HT1080 (cell line): ENCODE measurements around the gene RCAN3. TPM values are rescaled to one million over a fixed set of nuclear protein-coding genes. Genes with fewer than 3 reads are reported as not detected.

Experiments
- DNase-seq: peaks from one replicate; pipeline ENCODE4 v3.0.0-alpha.2; 2015; ENCODE audit warnings: low read depth
- polyA plus RNA-seq, 2 experiments: library from polyadenylated mRNA; depleted of rRNA; stranded (reverse); fragments of >200 nt; gene quantifications; 2 replicates each; pipeline ENCODE4 v1.2.3, GENCODE V29; 2015
- total RNA-seq: library from RNA; depleted of rRNA; stranded (reverse); fragments of >200 nt; shearing (Covaris generic); gene quantifications from 2 replicates; pipeline ENCODE4 v1.2.3, GENCODE V29; 2014; rRNA removed

RCAN3 gene
- total RNA-seq, result 6.5 and 8.8 TPM in 2 replicates
- polyA plus RNA-seq (2015; cell fraction: cytosol; rRNA removed), result 6.9 and 7.4 TPM in 2 replicates
- 4.0 and 4.8 TPM in 2 replicates for polyA plus RNA-seq (2015; cell fraction: nucleus; rRNA removed)

DNA sequence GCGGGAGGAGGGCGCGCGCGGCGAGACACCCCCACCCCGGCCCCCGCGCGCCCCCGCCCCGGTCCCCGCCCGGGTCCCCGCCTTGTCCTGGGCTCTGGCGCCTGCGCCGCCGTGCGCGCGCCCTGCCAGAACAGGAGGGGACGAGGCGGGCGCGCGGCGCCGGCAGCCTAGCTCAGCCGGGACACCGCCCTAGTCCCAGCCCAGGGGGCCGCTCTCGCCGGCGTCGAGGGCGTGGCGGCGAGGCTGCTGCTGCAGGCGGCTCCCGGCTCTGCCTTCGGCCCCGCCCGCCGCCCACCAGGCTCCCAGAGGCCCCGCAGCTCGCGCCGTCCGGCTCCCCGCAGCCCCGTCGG, at the start of gene RCAN3:
Gene RCAN3 (plus strand): TSS at position 128 of the 350 bp plus-strand sequence. CDS start 11,537 bp downstream, outside the sequence.
- peak; percentile 87 for DNase-seq

DNA sequence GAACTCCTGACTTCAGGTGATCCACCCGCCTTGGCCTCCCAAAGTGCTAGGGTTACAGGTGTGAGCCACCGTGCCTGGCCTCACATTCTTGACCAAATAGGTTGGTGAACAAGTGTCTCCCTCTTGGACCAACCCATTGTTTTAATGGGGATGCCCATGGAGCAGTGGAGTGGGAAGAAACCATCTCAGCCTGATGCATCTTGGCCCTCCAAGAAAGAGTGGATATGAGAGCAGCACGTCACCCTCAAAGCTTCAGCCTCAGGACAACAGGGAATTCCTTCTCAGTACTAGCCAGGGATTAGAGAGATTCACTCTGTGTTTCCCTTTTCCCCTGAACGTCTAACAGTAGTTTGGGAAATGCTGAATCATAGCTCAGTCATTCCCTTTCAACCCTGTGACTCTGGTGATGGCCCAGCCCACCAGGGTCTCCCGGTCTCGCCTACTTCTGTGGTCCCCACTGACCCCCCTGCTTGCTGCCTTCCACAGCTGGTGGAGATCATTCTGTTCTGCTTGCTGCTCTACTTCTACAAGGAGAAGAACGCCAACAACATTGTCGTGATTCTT, 49.6 kb upstream of the RCAN3 start:
- DNase-seq, result no peak

DNA sequence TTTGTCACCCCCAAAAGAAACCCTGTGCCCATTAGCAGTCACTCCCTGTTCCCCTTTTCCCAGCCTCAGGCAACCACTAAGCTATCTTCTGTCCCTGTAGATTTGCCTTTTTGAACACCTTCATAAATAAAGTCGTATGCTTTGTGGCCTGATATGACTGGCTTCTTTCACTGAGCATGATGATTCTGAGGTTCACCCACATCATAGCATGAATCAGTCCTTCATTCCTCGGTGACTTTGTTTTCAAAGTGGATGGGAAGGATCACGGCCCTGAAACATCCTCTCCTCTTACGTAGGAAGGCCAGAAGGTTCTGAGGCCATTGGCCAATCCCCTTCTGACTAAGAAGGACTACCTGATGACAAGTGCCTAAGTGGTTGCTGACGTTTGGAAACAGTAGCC, 48.0 kb upstream of the RCAN3 start:
- DNase-seq, result no peak

DNA sequence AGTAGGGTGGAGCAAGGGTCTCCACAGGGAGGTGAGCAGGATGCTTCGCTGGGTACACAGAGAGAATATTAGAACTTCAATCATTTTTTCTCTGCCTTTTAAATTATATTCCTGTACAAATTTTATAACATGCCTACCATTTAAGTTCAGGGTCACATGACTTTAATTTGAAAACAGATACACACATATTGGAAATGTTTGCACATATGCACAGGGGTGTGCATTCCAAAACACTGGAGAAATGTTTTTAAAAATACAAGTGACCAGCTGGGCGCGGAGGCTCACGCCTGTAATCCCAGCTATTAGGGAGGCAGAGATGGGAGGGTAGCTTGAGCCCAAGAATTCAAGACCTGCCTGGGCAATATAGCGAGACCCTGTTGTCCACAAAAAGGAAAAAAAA, 47.4 kb upstream of the RCAN3 start:
- no peak for DNase-seq

DNA sequence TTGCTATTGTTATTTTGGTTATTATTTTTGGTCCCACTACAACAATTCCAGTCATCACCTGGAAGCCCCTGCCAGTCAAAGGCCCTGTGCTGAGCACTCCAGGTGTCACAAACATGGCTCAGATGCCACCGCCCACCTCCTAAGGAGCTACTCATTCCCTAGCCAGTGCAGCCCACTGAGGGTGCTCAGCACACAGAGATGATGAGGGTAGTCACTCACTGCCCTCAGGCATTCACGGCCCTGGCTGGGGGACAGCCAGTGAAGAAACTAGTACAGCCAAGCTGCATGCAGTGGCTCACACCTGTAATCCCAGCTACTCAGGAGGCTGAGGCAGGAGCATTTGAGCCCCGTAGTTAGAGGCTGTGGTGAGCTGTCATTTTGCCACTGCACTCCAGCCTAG, 44.8 kb upstream of the RCAN3 start:
- no peak for DNase-seq

DNA sequence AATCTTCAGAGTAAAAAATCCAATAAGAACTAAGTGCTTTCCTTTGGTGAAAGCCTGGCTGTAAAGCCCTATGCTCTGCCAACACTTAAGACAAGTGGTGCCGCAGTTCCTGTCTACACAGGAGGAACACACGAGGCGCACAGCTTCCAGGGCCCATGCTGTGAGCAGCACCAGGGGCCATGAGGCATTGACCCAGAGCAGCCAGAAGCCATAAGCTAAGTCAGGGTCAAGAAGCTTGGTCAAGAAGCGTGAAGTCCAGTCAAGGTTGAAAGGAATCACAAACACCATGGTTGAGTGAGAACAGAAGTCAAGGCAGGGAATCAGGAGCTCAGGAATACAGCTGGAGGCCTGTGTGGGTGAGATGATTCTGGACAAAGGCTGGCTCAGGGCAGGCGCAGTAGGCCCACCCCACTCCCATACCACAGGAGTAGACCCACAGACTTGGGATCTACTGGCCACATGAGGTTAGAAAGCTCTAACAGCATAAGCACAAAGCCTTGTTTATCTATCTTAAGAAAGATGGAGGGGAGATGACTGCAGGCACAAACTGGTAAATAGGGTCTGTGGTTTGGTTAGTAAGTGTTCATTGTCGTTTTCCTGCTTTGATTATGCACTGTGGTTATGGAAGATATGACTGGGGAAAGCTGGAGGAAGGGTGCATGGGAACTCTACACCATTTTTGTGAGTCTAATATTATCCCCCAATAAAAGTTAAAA, 42.9 kb upstream of the RCAN3 start:
- no peak for DNase-seq

DNA sequence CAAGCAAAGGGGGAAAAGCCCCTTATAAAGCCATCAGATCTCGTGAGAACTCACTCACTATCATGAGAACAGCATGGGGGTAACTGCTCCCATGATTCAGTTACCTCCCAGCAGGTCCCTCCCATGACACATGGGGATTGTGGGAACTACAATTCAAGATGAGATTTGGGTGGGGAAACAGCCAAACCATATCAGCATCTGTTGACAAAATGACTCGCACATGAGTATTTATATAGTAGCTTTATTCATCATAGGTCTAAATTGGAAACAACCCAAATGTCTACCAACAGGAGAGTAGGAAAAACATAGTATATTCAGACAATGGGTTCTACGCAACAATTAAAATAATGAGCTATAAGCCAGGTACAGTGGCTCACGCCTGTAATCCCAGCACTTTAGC, 40.5 kb upstream of the RCAN3 start:
- DNase-seq, result peak; percentile 77

DNA sequence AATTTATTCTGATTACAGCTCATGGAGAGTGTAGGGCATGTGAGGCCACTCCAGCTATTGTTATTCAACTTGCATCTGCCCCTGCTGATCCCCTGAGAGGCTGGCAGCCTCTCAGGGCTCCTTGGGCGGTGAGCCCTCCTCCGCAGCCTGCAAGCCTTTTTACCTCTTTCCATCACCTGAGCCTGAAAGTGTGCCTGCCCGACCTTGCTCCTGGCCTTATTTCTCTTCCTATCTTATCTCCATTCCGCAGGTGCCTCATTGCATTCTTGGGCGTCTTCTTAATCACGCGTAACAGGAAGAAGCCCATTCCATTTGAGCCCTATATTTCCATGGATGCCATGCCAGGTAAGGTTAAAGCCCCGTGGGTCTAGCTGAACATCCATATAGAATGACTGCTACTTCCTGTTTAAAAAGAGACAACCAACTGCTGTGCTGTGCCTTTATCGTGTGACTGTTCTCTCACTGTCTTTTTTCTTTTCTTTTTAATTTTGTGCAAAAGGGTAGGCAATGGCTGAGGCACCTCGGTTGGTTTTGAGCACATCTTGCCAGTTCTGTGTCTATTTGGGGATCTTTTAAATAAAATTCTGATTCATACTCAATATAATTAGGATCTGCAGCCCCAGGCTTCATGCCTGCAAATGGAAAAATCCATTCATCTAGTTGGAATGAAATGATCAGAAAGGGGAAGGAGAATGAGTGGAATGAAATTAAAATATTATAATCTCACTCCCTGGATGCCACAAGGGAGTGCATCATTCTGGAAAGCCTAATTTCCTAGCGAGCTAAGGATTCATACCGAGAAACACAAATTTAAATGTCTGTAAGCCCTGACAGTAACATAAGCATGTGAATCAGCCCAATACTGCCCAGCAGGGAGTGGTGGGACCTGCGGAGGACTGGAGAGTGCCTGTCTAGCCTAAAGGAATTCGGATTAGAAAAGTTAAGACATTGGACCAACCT, 38.6 kb upstream of the RCAN3 start:
- no peak for DNase-seq

DNA sequence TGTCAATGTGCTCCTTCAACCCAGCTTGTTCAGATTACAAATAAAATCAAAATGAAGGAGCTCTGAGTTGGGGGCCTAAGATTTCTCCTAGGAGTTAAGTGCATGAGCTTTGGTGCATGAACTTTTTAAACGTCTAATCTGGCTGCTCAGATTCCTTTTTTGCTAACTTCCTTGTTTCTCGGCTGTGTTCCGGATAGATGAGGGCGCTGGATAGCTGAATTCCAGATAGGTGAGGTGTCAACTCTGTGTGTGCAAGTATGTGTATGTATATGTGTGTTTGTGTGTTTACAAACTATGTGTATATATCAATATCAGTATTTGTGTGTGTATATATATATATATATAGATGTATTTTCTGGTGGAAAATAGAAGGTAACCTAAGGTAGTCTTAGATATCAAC, 37.5 kb upstream of the RCAN3 start:
- DNase-seq, result no peak

DNA sequence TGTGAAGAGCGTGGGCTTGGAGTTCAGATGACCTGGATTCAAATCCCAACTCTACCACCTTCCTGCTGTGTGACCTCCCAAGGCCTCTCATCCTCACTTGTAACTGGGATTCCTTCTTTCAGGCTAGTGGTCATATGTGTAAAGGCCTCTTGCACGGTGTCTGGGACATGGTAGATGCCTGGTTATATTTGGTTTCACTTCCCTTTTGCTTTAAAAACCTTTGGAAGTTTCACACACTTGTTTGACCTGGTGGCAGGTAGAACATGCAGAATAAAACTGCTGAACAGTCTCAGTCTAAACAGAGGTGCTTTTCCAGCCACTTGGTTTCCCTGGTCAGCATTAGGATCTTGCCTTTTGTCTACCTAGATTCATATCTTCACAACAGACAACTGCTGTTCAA, 37.0 kb upstream of the RCAN3 start:
- no peak for DNase-seq

DNA sequence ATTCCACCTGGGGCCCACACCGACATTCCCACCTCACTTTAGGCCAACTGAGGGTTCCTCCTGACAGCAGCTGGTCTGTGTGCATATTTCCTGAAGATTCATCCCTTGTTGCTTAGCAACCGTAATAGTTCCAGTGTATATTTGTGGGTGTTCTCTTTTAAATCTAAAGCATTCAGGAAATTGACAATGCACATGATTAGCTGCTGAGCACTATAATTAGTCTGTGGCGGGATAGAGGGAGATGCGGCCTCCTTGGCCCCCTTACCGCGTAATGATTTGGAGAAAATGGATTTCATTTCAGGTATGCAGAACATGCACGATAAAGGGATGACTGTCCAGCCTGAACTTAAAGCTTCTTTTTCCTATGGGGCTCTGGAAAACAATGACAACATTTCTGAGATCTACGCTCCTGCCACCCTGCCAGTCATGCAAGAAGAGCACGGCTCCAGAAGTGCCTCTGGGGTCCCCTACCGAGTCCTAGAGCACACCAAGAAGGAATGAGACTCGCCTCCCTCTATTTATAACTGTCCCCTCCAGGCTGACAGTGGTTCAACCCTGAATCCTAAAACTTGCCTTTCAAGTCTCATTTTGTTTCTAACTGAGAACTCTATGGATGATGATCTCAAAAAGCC, 33.8 kb upstream of the RCAN3 start:
- no peak for DNase-seq

DNA sequence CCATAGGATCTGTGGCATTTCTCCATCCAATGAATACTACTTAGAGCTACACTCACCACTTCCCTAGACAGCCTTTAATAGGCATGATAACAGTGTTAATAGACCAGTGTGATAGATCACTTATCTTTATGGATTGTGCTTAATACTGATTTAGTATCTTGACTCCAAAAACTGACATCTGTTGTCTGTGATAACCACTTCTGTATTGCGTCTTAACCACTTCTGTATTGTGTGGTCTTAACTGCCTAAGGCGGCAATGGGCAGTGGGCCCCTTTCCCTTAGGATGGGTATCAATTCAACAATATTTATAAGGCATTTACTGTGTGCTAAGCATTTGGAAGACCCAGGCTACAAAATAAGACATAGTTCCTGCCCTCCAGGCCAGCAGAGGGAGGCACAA, 32.0 kb upstream of the RCAN3 start:
- no peak for DNase-seq

DNA sequence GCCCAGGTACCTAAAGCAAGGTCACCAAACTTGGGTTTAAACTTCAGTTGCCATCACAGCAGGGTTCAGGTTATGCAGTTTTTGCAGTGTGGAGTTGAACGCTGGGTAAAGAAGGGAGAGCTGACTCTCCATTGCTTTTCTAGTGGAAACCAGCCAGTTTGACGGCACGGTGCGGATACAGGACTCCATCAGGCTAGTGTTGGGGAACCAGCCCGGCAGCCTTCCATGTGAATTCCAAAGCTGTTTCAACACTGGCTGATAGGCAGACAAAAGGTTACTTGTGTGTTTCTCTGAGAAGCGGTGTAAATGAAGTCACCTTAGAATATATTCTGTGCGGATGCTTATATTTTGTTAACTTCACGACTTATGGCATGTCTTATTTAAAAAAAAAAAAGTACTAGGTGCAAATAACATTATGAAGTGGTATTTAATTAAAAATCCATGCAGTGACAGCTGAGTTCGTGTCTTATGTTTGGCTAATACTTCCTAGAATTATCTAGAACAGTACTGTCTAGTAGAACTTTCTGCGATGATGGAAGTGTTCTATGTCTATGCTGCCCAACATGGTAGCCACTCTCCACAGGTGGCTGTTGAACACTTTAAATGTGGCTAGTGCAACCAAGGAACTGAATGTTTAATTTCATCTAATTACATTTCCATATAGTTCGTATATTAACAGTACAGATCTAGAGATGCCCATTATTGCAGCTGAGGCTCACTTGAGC, 29.9 kb upstream of the RCAN3 start:
- no peak for DNase-seq

DNA sequence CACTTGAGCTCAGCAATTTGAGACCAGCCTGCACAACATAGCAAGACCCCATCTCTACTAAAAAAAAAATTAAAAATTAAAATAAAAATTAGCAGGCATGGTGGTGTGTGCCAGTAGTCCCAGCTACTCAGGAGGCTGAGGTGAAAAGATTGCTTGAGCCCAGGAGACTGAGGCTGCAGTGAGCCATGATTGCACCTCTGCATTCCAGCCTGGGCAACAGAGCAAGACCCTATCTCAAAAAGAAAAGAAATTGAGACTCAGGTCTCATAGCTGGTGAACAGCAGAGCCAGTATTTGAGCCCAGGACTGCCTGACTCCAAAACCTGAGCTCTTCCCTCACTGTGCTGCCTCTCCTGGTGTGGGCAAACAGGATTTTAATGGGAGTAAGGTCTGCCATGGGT, 28.4 kb upstream of the RCAN3 start:
- no peak for DNase-seq

DNA sequence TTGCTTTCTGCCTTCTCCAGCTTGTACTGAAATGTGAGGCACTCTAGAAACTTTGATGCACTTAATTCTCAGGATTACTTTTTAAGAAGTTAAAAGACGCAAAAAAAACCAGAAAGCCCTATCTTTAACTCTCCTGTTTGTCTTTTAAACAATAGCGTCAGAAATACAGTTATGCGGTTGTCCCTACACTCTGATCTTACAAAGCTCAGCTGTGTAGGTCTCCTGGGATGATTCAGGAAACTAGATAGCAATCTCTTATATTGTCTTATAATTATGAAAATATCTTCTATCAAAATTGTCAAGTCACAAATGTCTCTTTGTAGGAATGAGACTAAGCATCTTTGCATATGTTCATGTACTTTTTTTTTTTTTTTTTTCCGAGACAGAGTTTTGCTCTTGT, 26.9 kb upstream of the RCAN3 start:
- DNase-seq, result no peak

DNA sequence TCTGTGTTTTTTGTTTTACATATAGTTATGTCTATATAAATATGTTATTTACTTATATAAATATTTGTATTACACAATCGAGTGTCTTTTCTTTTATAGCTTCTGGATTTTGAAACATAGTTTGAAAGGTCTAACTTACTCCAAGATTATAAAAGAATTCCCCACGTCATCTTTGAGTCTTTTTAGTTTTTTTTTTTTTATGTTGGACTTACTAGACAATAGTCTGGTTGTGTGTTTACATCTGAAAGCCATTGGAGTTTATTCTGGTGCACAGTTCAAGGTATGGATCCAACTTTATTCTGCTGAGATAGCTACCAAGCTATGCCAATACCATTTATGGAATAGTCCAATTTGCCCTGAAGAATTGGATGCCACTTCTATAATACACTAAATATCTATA, 26.1 kb upstream of the RCAN3 start:
- no peak for DNase-seq

DNA sequence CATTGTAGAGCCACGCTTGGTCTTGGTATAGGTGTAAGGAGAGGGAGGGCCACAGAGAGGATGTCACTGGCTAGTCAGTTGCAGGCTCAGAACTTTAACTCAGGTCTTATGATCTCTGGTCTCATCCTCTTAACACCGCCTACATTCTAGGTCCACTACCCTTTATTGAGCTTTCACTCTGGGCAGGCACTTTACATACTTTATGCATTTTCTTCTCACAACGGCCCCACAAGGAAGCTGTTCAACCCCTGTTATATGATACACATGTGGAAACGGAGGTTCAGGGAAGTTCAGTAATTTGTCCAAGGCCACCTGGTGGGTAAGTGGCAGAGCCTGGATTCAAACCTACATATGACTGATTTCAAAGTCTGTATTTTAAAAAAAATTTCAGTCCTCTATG, 25.3 kb upstream of the RCAN3 start:
- DNase-seq, result no peak

DNA sequence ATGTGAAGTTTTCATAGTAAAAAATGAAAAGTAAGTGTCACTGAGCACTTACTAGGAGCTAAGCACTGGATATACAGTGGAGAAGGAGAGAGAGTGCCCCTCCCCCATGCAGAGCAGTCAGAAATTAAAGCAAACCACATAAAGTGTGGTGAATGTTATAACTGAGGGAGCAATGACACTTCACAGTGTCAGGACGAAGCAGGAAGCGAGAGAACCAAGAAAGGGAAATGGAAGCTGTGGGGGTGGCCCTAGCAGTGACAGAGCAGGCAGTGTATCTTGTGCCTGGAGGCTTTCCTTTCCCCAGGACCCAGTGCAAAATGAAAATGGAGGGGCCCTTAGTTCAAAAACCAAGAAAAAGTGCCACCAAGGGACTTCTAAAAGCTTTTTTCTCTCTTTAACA, 21.5 kb upstream of the RCAN3 start:
- no peak for DNase-seq

DNA sequence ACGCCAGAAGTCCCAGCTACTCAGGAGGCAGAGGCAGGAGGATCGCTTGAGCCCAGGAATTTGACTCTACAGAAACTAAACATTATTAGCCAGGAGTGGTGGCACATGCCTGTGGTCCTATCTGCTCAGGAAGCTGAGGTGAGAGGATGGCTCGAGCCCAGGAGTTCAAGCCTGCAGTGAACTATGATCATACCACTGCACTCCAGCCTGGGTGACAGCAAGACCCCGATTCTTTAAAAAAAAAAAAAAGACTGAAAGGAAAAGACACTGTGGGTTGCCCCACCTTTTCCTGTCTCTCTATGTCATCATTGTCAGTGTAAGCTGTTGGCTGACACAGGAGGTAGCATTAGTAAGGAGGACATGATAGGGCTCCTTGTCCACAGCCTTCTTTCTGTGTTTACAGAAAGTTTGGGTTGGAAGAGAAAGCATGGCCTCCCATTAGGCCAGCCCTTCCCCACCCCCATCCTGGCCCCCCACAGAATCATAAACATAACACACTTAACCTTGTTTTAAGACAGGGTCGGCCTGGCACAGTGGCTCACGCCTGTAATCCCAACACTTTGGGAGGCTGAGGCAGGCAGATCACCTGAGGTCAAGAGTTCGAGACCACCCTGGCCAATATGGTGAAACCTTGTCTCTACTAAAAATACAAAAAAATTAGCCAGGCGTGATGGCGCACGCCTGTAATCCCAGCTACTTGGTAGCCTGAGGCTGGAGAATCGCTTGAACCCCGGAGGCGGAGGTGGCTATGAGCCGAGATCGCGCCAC, 20.6 kb upstream of the RCAN3 start:
- DNase-seq, result peak; percentile 44

DNA sequence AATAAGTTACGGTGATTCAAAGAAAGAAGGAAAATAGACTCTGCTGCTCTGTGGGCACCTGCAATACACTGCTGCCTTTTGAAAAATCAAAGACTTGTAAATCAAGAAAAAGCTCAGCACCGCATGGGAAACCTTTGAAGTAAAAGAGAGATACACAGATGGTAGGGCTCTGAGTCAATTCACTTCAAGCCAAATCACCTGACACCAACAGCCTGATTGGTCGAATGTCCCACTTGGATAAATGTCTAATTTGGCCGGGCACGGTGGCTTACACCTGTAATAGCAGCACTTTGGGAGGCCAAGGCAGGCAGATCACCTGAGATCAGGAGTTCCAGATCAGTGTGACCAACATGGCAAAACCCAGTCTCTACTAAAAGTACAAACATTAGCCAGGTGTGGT, 19.2 kb upstream of the RCAN3 start:
- DNase-seq, result no peak
